Measurements from ENCODE around the gene KCNQ1. TPM values are rescaled to one million over a fixed set of nuclear protein-coding genes. Genes with fewer than 3 reads are reported as not detected.

KCNQ1 gene
- total RNA-seq, 1 experiment from 2014 or later = 10.7 TPM

DNA sequence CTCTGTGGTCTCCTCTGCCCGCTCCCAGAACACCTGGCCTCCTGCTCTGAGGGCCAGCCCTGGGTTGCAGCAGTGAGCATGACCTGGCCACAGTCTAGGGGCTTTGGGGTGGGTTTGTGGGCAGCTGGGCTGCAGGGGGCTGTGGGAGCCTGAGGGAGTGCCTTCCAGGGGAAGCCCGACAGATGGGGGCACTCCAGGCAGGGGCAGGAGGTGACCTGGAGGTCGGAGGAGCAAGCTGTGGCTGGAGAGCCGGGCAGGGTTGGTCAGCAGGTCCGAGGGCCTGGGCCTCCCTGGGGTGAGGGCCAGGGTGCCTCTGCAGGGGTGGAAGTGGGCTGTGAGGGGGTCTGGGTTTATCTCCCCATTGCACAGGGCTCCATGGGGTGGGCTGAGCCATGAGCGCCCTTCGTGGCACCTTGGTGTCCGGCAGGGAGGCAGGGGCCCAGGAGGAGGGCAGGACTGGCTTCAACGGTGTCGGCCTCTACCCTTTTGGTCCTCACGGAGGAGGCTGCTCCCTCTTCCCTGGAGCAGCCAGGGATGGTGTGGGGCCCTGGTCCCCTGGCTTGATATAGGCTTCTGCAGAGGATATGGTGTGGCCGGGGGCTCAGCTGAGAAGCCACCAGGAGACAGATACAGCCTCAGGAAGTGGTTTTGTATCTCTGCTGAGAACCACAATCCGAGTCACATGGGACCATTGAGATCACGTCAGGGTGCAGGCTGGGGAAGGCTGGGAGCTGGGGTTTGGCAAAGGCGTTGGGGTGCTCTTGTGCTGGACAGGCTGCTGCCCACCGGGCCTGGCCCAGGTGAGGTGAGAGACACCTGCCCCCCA is 22.3 kb downstream of the KCNQ1 start:
- ChIA-PET POLR2A (no interaction called here), RAD21 (ENCODE audit: low non-redundant PET in 1 of 2, low total read pairs in 2 of 2, uncharacterized antibody in 2 of 2, unreplicated experiment in 2 of 2) (no interaction called here), CTCF (no interaction called here)
- no peaks in the 10 kb centered on the region for H3K9me3 ChIP-seq (ENCODE audit: control insufficient read depth in 1 of 2, insufficient read depth in 1 of 2, low read depth in 1 of 2, low read length in 2 of 2)
- intact Hi-C loops (cut with micrococcal nuclease) = no loop called here
- TF ChIP-seq EZH2 (IDR thresholded peaks at IDR 0.05) = no peak
- no peak for TF ChIP-seq CBX3 (IDR thresholded peaks at IDR 0.05; ENCODE audit: low read depth)
- TF ChIP-seq, protein P1, sequence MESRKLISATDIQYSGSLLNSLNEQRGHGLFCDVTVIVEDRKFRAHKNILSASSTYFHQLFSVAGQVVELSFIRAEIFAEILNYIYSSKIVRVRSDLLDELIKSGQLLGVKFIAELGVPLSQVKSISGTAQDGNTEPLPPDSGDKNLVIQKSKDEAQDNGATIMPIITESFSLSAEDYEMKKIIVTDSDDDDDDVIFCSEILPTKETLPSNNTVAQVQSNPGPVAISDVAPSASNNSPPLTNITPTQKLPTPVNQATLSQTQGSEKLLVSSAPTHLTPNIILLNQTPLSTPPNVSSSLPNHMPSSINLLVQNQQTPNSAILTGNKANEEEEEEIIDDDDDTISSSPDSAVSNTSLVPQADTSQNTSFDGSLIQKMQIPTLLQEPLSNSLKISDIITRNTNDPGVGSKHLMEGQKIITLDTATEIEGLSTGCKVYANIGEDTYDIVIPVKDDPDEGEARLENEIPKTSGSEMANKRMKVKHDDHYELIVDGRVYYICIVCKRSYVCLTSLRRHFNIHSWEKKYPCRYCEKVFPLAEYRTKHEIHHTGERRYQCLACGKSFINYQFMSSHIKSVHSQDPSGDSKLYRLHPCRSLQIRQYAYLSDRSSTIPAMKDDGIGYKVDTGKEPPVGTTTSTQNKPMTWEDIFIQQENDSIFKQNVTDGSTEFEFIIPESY (IDR thresholded peaks at IDR 0.05; ENCODE audit: extremely low read depth, insufficient replicate concordance, low read length) = no peak
- TF ChIP-seq TCF7L2 (IDR thresholded peaks at IDR 0.05; ENCODE audit: borderline replicate concordance, extremely low read depth, insufficient read depth, insufficient read length) = no peak
- no peak for TF ChIP-seq SRF (IDR thresholded peaks at IDR 0.05; ENCODE audit: low read depth)
- TF ChIP-seq SIN3A (IDR thresholded peaks at IDR 0.05; ENCODE audit: low read depth) = no peak
- no peak for TF ChIP-seq EGR1 (IDR thresholded peaks at IDR 0.05; ENCODE audit: low read depth)
- no peak for TF ChIP-seq FOSL1 (IDR thresholded peaks at IDR 0.05; ENCODE audit: low read depth)
- no peak for TF ChIP-seq YY1 (IDR thresholded peaks at IDR 0.05; ENCODE audit: extremely low read depth, insufficient replicate concordance, low read depth, low read length)
- no peak for TF ChIP-seq POLR2A (IDR thresholded peaks at IDR 0.05; ENCODE audit: borderline replicate concordance, extremely low read depth, insufficient read depth, insufficient read length)
- TF ChIP-seq ZNF274 (IDR thresholded peaks at IDR 0.05; ENCODE audit: low read depth, low read length) = no peak
- no peak for TF ChIP-seq ELF1 (IDR thresholded peaks at IDR 0.05; ENCODE audit: borderline replicate concordance, low read depth)
- TF ChIP-seq EZH2phosphoT487 (IDR thresholded peaks at IDR 0.05; ENCODE audit: borderline replicate concordance) = no peak
- TF ChIP-seq SP1 (IDR thresholded peaks at IDR 0.05; ENCODE audit: low read depth) = no peak
- no peak for TF ChIP-seq POLR2AphosphoS5 (IDR thresholded peaks at IDR 0.05; ENCODE audit: low read depth, low read length)
- TF ChIP-seq, protein P2, sequence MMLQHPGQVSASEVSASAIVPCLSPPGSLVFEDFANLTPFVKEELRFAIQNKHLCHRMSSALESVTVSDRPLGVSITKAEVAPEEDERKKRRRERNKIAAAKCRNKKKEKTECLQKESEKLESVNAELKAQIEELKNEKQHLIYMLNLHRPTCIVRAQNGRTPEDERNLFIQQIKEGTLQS (IDR thresholded peaks at IDR 0.05) = no peak
- no peak for TF ChIP-seq CEBPB (IDR thresholded peaks at IDR 0.05; ENCODE audit: low read depth)
- TF ChIP-seq, protein P3, sequence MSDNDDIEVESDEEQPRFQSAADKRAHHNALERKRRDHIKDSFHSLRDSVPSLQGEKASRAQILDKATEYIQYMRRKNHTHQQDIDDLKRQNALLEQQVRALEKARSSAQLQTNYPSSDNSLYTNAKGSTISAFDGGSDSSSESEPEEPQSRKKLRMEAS (IDR thresholded peaks at IDR 0.05) = no peak
- no peaks in the 10 kb centered on the region for H3K27me3 ChIP-seq (ENCODE audit: insufficient read depth, low read length)
- H3K9ac ChIP-seq (ENCODE audit: low read length) = no peak overlapping the region
- H3K27ac ChIP-seq (ENCODE audit: low read depth, low read length) = no peak overlapping the region
- no peaks in the 10 kb centered on the region for H4K20me1 ChIP-seq (ENCODE audit: insufficient read depth)
- no peaks in the 10 kb centered on the region for H3K36me3 ChIP-seq (ENCODE audit: control insufficient read depth in 1 of 2, insufficient read depth in 2 of 2, low read length in 2 of 2)
- no peak overlapping the region for H3K4me3 ChIP-seq (replicated peaks in 1 of 2; ENCODE audit: low read depth in 1 of 2, low read length in 2 of 2)
- H3K4me2 ChIP-seq (ENCODE audit: low read length) = no peak overlapping the region
- DNase-seq (ENCODE audit: low read depth, low spot score) = no peak
- no peak for ATAC-seq
- H3K4me1 ChIP-seq (ENCODE audit: control insufficient read depth in 1 of 2, insufficient read depth in 2 of 2, low read length in 2 of 2) = peaks cover 13 to 20% of the 10 kb centered on the region in 2 experiments
- H2AFZ ChIP-seq (ENCODE audit: low read depth, low read length, poor library complexity, severe bottlenecking) = no peak overlapping the region
- H3K79me2 ChIP-seq (ENCODE audit: insufficient read depth, low read length) = no peaks in the 10 kb centered on the region
- no TSS peak for BruUV-seq (replicated peaks)
- no peaks in the 10 kb centered on the region for H3K9me2 ChIP-seq (ENCODE audit: insufficient read depth)
